Endothelial cell of umbilical vein (primary cell): ENCODE results near the gene TMEM61. TPM values are rescaled to one million over a fixed set of nuclear protein-coding genes. Genes with fewer than 3 reads are reported as not detected.

Experiments used
- BruUV-seq: library from RNA; stranded (reverse); fragments of 400-500 nt; replicated peaks from 2 replicates; lab custom pipeline; 2021; lab: Mats Ljungman, UMichigan
- CTCF ChIA-PET: fragments of 300-600, 350-600 bp; sonication (Branson Sonifier 250); formaldehyde crosslinking; loops from one replicate; lab custom pipeline; 2021; ENCODE audit warnings: antibody characterized with exemption, inconsistent platforms; lab: Charles Lee
- POLR2A ChIA-PET: fragments of 300-600, 350-600 bp; sonication (Branson Sonifier 250); formaldehyde crosslinking; loops from one replicate; lab custom pipeline; 2021; ENCODE audit warnings: antibody characterized with exemption, inconsistent platforms; lab: Charles Lee
- DNase-seq: peaks from one replicate; pipeline ENCODE4 v3.0.0-alpha.2; 2011; ENCODE audit warnings: low read depth, low spot score
- FAIRE-seq: peaks from 2 replicates; lab custom pipeline; 2011; peaks lifted over from hg19 to GRCh38; lab: Jason Lieb, UNC
- H2AFZ ChIP-seq: 2 replicates; pipeline ENCODE4 v1.6.0; 2012; ENCODE audit warnings: low read depth, low read length, control low read depth, inconsistent platforms
- H3K27ac ChIP-seq: 2 replicates; pipeline ENCODE4 v1.5.1; 2011; ENCODE audit warnings: low read depth, mild to moderate bottlenecking, control low read depth, low read length, moderate library complexity; ENCODE audit not compliant: insufficient read depth
- H3K27me3 ChIP-seq, 2 experiments: 2 replicates each; pipeline versions ENCODE4 v1.6.0 to v1.6.1; 2011; ENCODE audit warnings: low read length in 2 of 2, mixed read lengths in 1 of 2; ENCODE audit not compliant: control insufficient read depth in 2 of 2, insufficient read depth in 2 of 2
- H3K36me3 ChIP-seq, 2 experiments: 2 replicates in 1 of 2; 3 replicates in 1 of 2; pipeline ENCODE4 v1.5.1; 2011; ENCODE audit warnings: low read length in 2 of 2, mild to moderate bottlenecking in 1 of 2, moderate library complexity in 1 of 2; ENCODE audit not compliant: control insufficient read depth in 2 of 2, insufficient read depth in 2 of 2; ENCODE audit errors: extremely low read depth in 1 of 2
- H3K4me1 ChIP-seq: 3 replicates; pipeline ENCODE4 v1.5.1; 2011; ENCODE audit warnings: mild to moderate bottlenecking, low read length; ENCODE audit not compliant: control insufficient read depth, insufficient read depth; ENCODE audit errors: extremely low read depth
- H3K4me2 ChIP-seq: 2 replicates; pipeline ENCODE4 v1.6.1; 2011; ENCODE audit warnings: low read length, control low read depth, mixed read lengths; ENCODE audit not compliant: insufficient read depth
- H3K4me3 ChIP-seq, 3 experiments: fragments of 200-600 bp in 1 of 3; sonication (generic), shearing (Covaris generic) in 1 of 3; replicated peaks in 1 of 3; 2 replicates each; pipeline ENCODE4 v1.5.1; 2011 to 2016; ENCODE audit warnings: control low read depth in 3 of 3, low read length in 3 of 3, mild to moderate bottlenecking in 2 of 3, inconsistent platforms in 1 of 3, low read depth in 1 of 3, moderate library complexity in 1 of 3; ENCODE audit not compliant: insufficient read depth in 1 of 3
- H3K79me2 ChIP-seq: 2 replicates; pipeline ENCODE4 v1.6.0; 2012; ENCODE audit warnings: low read length, inconsistent platforms; ENCODE audit not compliant: control insufficient read depth, insufficient read depth
- H3K9ac ChIP-seq: replicated peaks from 2 replicates; pipeline ENCODE3; 2011; ENCODE audit warnings: low read length, control low read depth; ENCODE audit not compliant: insufficient read depth; ENCODE audit errors: extremely low read depth
- H3K9me1 ChIP-seq: replicated peaks from 3 replicates; pipeline ENCODE4 v1.6.0; 2011; ENCODE audit warnings: mild to moderate bottlenecking, low read length; ENCODE audit not compliant: control insufficient read depth, insufficient read depth; ENCODE audit errors: extremely low read depth
- H3K9me3 ChIP-seq: replicated peaks from 2 replicates; pipeline ENCODE4 v1.5.1; 2012; ENCODE audit warnings: low read length, inconsistent platforms; ENCODE audit not compliant: control insufficient read depth, insufficient read depth
- H4K20me1 ChIP-seq: replicated peaks from 2 replicates; pipeline ENCODE3; 2011; ENCODE audit warnings: mild to moderate bottlenecking, low read length; ENCODE audit not compliant: control insufficient read depth, insufficient read depth; ENCODE audit errors: extremely low read depth
- EZH2 ChIP-seq: IDR thresholded peaks from 2 replicates; pipeline ENCODE4 v1.6.1; 2012; ENCODE audit warnings: borderline replicate concordance, low read depth, mild to moderate bottlenecking, moderate library complexity, low read length, inconsistent platforms; ENCODE audit not compliant: severe bottlenecking
- FOS ChIP-seq: IDR thresholded peaks from 2 replicates; pipeline ENCODE4 v1.6.1; 2011; ENCODE audit warnings: mild to moderate bottlenecking, low read length, moderate library complexity, borderline replicate concordance; ENCODE audit not compliant: insufficient read depth
- GATA2 ChIP-seq: IDR thresholded peaks from 2 replicates; pipeline ENCODE4 v1.7.0; 2011; ENCODE audit warnings: low read depth, mild to moderate bottlenecking, moderate library complexity, mixed read lengths, low read length; ENCODE audit not compliant: insufficient read length, insufficient read depth
- JUN ChIP-seq: IDR thresholded peaks from 2 replicates; pipeline ENCODE4 v1.6.1; 2011; ENCODE audit warnings: borderline replicate concordance, low read depth; ENCODE audit not compliant: insufficient read length, insufficient read depth
- MAX ChIP-seq: IDR thresholded peaks from 2 replicates; pipeline ENCODE4 v1.6.1; 2011; ENCODE audit not compliant: insufficient read depth, insufficient read length
- MYC ChIP-seq: IDR thresholded peaks from one replicate; pipeline ENCODE4 v1.6.1; 2011; ENCODE audit warnings: mild to moderate bottlenecking, low read depth, low read length
- POLR2A ChIP-seq: IDR thresholded peaks from 2 replicates; pipeline ENCODE4 v1.6.1; 2012; ENCODE audit warnings: low read depth, mild to moderate bottlenecking, control low read depth, low read length
- POLR2AphosphoS5 ChIP-seq: IDR thresholded peaks from 2 replicates; pipeline ENCODE4 v1.6.1; 2012; ENCODE audit warnings: low read depth, mild to moderate bottlenecking, control low read depth, low read length, moderate library complexity; ENCODE audit not compliant: insufficient read depth
- dilution Hi-C: fragments of 300-500 bp; cut with MboI; formaldehyde crosslinking; loops from one replicate; pipeline ENCODE4 v1.15.0; 2019; ENCODE audit warnings: low sequenced_read_pairs; ENCODE audit not compliant: extremely low pct_ligation_motif_present
- intact Hi-C: fragments of 100-400 bp; cut with micrococcal nuclease; formaldehyde crosslinking; loops from one replicate; pipeline ENCODE4 v1.10.0; 2022
- polyA plus RNA-seq, 4 experiments: library from polyadenylated mRNA; depleted of rRNA in 3 of 4; stranded (reverse) in 3 of 4; unstranded in 1 of 4; fragments of >200 nt; gene quantifications; 2 replicates each; pipeline versions ENCODE4 v1.2.1 to v1.2.3, GENCODE V29; 2011 to 2012; ENCODE audit warnings: missing spikeins in 1 of 4
- total RNA-seq: library from RNA; stranded (reverse); gene quantifications from 2 replicates; pipeline ENCODE4 v1.2.3, GENCODE V29; 2021
- TF ChIP-seq, protein P1 (sequence below), 2 donors: IDR thresholded peaks; 1 replicate in 1 of 2; 2 replicates in 1 of 2; pipeline ENCODE4 v1.5.1; 2011; ENCODE audit warnings: low read length in 2 of 2, mild to moderate bottlenecking in 2 of 2, moderate library complexity in 2 of 2, control low read depth in 1 of 2, inconsistent platforms in 1 of 2, low read depth in 1 of 2; ENCODE audit not compliant: insufficient read depth in 1 of 2; ENCODE audit errors: extremely low read depth in 1 of 2

Gene TMEM61
- total and polyA plus RNA-seq, 2 donors (not counting 3 experiments of a cell fraction or from before 2014, with no cell fraction given), result not detected

GRCh38 chr1:54951810-54952226, 28.6 kb upstream of the TMEM61 start:
- BruUV-seq, result no TSS peak
- Histone ChIP-seq H4K20me1 (no peaks in the 10 kb centered on the region), H3K36me3 (no peaks in the 10 kb centered on the region), H3K27ac (no peak overlapping the region), H3K4me3 (no peak overlapping the region), H3K9me1 (no peaks in the 10 kb centered on the region), H3K27me3 (no peaks in the 10 kb centered on the region), H2AFZ (no peak overlapping the region), H3K79me2 (no peaks in the 10 kb centered on the region), H3K4me2 (no peak overlapping the region), H3K4me1 (peaks cover 31% of the 10 kb centered on the region), H3K9ac (no peak overlapping the region), H3K9me3 (no peaks in the 10 kb centered on the region)
- TF ChIP-seq FOS, result no peak
- TF ChIP-seq POLR2A, result no peak
- no peak for TF ChIP-seq MAX
- no peak for TF ChIP-seq GATA2
- TF ChIP-seq EZH2, result no peak
- no peak for TF ChIP-seq POLR2AphosphoS5
- no peak for TF ChIP-seq MYC
- no peak for TF ChIP-seq JUN
- TF ChIP-seq, protein P1, sequence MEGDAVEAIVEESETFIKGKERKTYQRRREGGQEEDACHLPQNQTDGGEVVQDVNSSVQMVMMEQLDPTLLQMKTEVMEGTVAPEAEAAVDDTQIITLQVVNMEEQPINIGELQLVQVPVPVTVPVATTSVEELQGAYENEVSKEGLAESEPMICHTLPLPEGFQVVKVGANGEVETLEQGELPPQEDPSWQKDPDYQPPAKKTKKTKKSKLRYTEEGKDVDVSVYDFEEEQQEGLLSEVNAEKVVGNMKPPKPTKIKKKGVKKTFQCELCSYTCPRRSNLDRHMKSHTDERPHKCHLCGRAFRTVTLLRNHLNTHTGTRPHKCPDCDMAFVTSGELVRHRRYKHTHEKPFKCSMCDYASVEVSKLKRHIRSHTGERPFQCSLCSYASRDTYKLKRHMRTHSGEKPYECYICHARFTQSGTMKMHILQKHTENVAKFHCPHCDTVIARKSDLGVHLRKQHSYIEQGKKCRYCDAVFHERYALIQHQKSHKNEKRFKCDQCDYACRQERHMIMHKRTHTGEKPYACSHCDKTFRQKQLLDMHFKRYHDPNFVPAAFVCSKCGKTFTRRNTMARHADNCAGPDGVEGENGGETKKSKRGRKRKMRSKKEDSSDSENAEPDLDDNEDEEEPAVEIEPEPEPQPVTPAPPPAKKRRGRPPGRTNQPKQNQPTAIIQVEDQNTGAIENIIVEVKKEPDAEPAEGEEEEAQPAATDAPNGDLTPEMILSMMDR (IDR thresholded peaks at IDR 0.05; ENCODE audit: extremely low read depth in 1 of 2, insufficient read depth in 1 of 2, low read depth in 1 of 2, low read length in 2 of 2), result no peak
- ChIA-PET CTCF (interaction anchor here (2.4 to 16.7 kb wide), 3 partner anchors 21 to 67 kb away, joined by 13 to 918 read pairs (median 587); partner anchors contain the start of genes BSND and TMEM61), POLR2A (no interaction called here)
- intact Hi-C loops (loop anchor here (2.0 kb wide), 1 partner anchor 65 kb away; the partner anchor contains the start of gene DHCR24), dilution Hi-C loops (no loop called here)
- FAIRE-seq (no peak), DNase-seq (no peak)
